CD14-positive monocyte (primary cell): Measurements from ENCODE around the gene MMP1. TPM values are rescaled to one million over a fixed set of nuclear protein-coding genes. Genes with fewer than 3 reads are reported as not detected.

ENCODE experiments used
- DNase-seq, 3 donors: peaks; one replicate each; pipeline ENCODE4 v3.0.0-alpha.2; 2011 to 2022
- H2AFZ ChIP-seq: 2 replicates; pipeline ENCODE4 v1.6.0; 2012; ENCODE audit warnings: mild to moderate bottlenecking, low read depth, low read length, inconsistent platforms; ENCODE audit not compliant: insufficient read depth, poor library complexity, severe bottlenecking
- H3K27ac ChIP-seq, 2 donors: 1 replicate in 1 of 2; 2 replicates in 1 of 2; pipeline ENCODE4 v1.5.1; 2012 to 2013; ENCODE audit warnings: low read length in 2 of 2, control low read depth in 1 of 2, inconsistent platforms in 1 of 2, low read depth in 1 of 2, mild to moderate bottlenecking in 1 of 2
- H3K27me3 ChIP-seq, 2 donors: one replicate each; pipeline versions ENCODE4 v1.6.0 to v1.6.1; 2011 to 2013; ENCODE audit warnings: low read length in 2 of 2; ENCODE audit not compliant: control insufficient read depth in 2 of 2, insufficient read depth in 2 of 2
- H3K36me3 ChIP-seq, 2 donors: replicated peaks in 1 of 2; 1 replicate in 1 of 2; 2 replicates in 1 of 2; pipeline versions ENCODE4 v1.5.1 to v1.6.1; 2012 to 2013; ENCODE audit warnings: low read length in 2 of 2, control low read depth in 1 of 2, inconsistent platforms in 1 of 2, mild to moderate bottlenecking in 1 of 2; ENCODE audit not compliant: insufficient read depth in 2 of 2, control insufficient read depth in 1 of 2
- H3K4me1 ChIP-seq, 2 donors: 1 replicate in 1 of 2; 2 replicates in 1 of 2; pipeline versions ENCODE4 v1.5.1 to v1.6.1; 2012 to 2013; ENCODE audit warnings: low read length in 2 of 2, control low read depth in 1 of 2, inconsistent platforms in 1 of 2, mild to moderate bottlenecking in 1 of 2, moderate library complexity in 1 of 2; ENCODE audit not compliant: insufficient read depth in 2 of 2, control insufficient read depth in 1 of 2
- H3K4me2 ChIP-seq: replicated peaks from 2 replicates; pipeline ENCODE3; 2012; ENCODE audit warnings: low read length, moderate library complexity, mild to moderate bottlenecking; ENCODE audit not compliant: poor library complexity, severe bottlenecking; ENCODE audit errors: extremely low read depth
- H3K4me3 ChIP-seq, 3 experiments: fragments of 200-600 bp in 1 of 3; sonication (generic) in 1 of 3; replicated peaks in 1 of 3; 1 replicate in 2 of 3; 2 replicates in 1 of 3; pipeline ENCODE4 v1.5.1; 2011 to 2013; ENCODE audit warnings: low read length in 3 of 3, mild to moderate bottlenecking in 3 of 3, control low read depth in 2 of 3, low read depth in 2 of 3, inconsistent platforms in 1 of 3, moderate library complexity in 1 of 3
- H3K79me2 ChIP-seq: 2 replicates; pipeline ENCODE4 v1.6.0; 2012; ENCODE audit warnings: mild to moderate bottlenecking, control low read depth, inconsistent platforms, low read length, moderate library complexity; ENCODE audit not compliant: insufficient read depth
- H3K9ac ChIP-seq: 2 replicates; pipeline ENCODE4 v1.6.0; 2017; ENCODE audit warnings: low read length, mild to moderate bottlenecking; ENCODE audit not compliant: insufficient read depth, poor library complexity, severe bottlenecking
- H3K9me3 ChIP-seq, 2 donors: replicated peaks in 1 of 2; 1 replicate in 1 of 2; 2 replicates in 1 of 2; pipeline versions ENCODE4 v1.5.1 to v1.6.1; 2012 to 2013; ENCODE audit warnings: low read length in 2 of 2, control low read depth in 1 of 2; ENCODE audit not compliant: control insufficient read depth in 1 of 2, insufficient read depth in 1 of 2
- H4K20me1 ChIP-seq: 2 replicates; pipeline ENCODE4 v1.6.0; 2012; ENCODE audit warnings: mild to moderate bottlenecking, low read length, control low read depth, moderate library complexity; ENCODE audit not compliant: insufficient read depth
- H3K27ac Mint-ChIP-seq, 7 donors: one replicate each; pipeline ENCODE4 v1.8.0; 2020; ENCODE audit warnings: mild to moderate bottlenecking in 7 of 7, mixed read lengths in 7 of 7, moderate library complexity in 6 of 7, inconsistent platforms in 2 of 7
- H3K27me3 Mint-ChIP-seq, 3 donors: one replicate each; pipeline ENCODE4 v1.8.0; 2021 to 2022; ENCODE audit warnings: low read depth in 3 of 3, mild to moderate bottlenecking in 3 of 3, mixed read lengths in 3 of 3, moderate library complexity in 3 of 3, inconsistent platforms in 1 of 3
- H3K36me3 Mint-ChIP-seq, 2 donors: one replicate each; pipeline ENCODE4 v1.8.0; 2020; ENCODE audit warnings: mixed read lengths in 2 of 2, inconsistent platforms in 1 of 2, mild to moderate bottlenecking in 1 of 2
- H3K4me1 Mint-ChIP-seq: one replicate; pipeline ENCODE4 v1.8.0; 2020; ENCODE audit warnings: mild to moderate bottlenecking, mixed read lengths
- H3K4me3 Mint-ChIP-seq, 2 donors: one replicate each; pipeline ENCODE4 v1.8.0; 2020; ENCODE audit warnings: mild to moderate bottlenecking in 2 of 2, mixed read lengths in 2 of 2, moderate library complexity in 1 of 2
- H3K9me3 Mint-ChIP-seq, 7 donors: one replicate each; pipeline ENCODE4 v1.8.0; 2020 to 2022; ENCODE audit warnings: mixed read lengths in 7 of 7, mild to moderate bottlenecking in 6 of 7, moderate library complexity in 6 of 7, inconsistent platforms in 2 of 7
- WGBS: methylation state at CpG from one replicate; pipeline ENCODE4 v1.1.5; 2013; ENCODE audit warnings: missing lambda C conversion rate; ENCODE audit not compliant: insufficient coverage; 5-methylcytosine and 5-hydroxymethylcytosine counted together
- intact Hi-C, 2 donors: fragments of 100-400 bp; cut with micrococcal nuclease; formaldehyde crosslinking; loops; one replicate each; pipeline versions ENCODE4 v1.15.0 to v1.15.1; 2023
- polyA plus RNA-seq, 3 donors: library from polyadenylated mRNA; depleted of rRNA in 1 of 3; unstranded in 2 of 3; stranded (reverse) in 1 of 3; fragments of 300-500 nt in 2 of 3; fragments of >200 nt in 1 of 3; fragmentation: Illumina TruSeq in 2 of 3; gene quantifications; 1 replicate in 2 of 3; 2 replicates in 1 of 3; pipeline ENCODE4 v1.2.3, GENCODE V29; 2012 to 2021
- TF ChIP-seq, protein P1 (sequence below): fragments of 200-600 bp; IDR thresholded peaks from one replicate; pipeline ENCODE4 v1.8.0; 2022; ENCODE audit warnings: antibody characterized with exemption, mild to moderate bottlenecking

The MMP1 gene
- polyA plus RNA-seq, 3 donors = not detected

DNA sequence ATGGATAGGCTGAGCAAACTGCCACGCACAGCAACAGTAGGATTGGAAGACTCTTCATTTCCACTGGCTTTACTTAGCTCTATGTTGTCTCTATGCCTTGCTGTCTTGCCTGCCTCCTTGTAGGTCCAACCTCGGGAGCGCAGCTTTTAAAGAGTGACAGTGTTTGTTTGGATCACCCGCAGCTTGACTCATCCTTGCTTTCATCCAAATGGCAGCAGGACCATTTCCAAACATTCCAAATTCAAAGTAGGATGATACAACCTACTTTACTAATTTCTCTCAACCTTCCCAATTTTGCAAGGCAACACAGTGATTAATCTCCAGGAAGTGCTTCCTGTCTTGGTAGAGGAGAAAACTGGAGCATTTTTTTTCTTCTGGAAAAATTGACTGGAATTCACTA lies 45.5 kb upstream of the MMP1 start, which contains the start of gene MMP3:
Gene MMP3 (minus strand): TSS at position 121 of the 400 bp plus-strand sequence. CDS start 63 bp downstream, at position 58.
- DNase-seq = no peak
- TF ChIP-seq, protein P1, sequence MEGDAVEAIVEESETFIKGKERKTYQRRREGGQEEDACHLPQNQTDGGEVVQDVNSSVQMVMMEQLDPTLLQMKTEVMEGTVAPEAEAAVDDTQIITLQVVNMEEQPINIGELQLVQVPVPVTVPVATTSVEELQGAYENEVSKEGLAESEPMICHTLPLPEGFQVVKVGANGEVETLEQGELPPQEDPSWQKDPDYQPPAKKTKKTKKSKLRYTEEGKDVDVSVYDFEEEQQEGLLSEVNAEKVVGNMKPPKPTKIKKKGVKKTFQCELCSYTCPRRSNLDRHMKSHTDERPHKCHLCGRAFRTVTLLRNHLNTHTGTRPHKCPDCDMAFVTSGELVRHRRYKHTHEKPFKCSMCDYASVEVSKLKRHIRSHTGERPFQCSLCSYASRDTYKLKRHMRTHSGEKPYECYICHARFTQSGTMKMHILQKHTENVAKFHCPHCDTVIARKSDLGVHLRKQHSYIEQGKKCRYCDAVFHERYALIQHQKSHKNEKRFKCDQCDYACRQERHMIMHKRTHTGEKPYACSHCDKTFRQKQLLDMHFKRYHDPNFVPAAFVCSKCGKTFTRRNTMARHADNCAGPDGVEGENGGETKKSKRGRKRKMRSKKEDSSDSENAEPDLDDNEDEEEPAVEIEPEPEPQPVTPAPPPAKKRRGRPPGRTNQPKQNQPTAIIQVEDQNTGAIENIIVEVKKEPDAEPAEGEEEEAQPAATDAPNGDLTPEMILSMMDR = no peak
- H3K4me1 Mint-ChIP-seq = no peaks in the 10 kb centered on the region
- intact Hi-C loops = no loop called here
- H3K36me3 ChIP-seq = no peaks in the 10 kb centered on the region
- H3K4me2 ChIP-seq = no peak within 1 kb of the TSS
- H3K27ac ChIP-seq = no peak within 1 kb of the TSS
- no peaks in the 10 kb centered on the region for H3K27me3 ChIP-seq
- no peaks in the 10 kb centered on the region for H3K9me3 ChIP-seq
- H3K79me2 ChIP-seq = no peaks in the 10 kb centered on the region
- no peak within 1 kb of the TSS for H3K9ac ChIP-seq
- no peak within 1 kb of the TSS for H3K4me3 Mint-ChIP-seq
- H2AFZ ChIP-seq = no peak within 1 kb of the TSS
- no peak within 1 kb of the TSS for H3K4me3 ChIP-seq
- no peaks in the 10 kb centered on the region for H4K20me1 ChIP-seq
- H3K9me3 Mint-ChIP-seq = peaks cover 0 to 3% (median 0%) of the 10 kb centered on the region in 7 donors
- 86% methylated on average over 1 of the region's 4 CpGs for WGBS
- peaks cover 3 to 7% (median 5%) of the 10 kb centered on the region in 3 donors for H3K27me3 Mint-ChIP-seq
- no peak within 1 kb of the TSS for H3K27ac Mint-ChIP-seq
- H3K36me3 Mint-ChIP-seq = no peaks in the 10 kb centered on the region
- no peaks in the 10 kb centered on the region for H3K4me1 ChIP-seq

DNA sequence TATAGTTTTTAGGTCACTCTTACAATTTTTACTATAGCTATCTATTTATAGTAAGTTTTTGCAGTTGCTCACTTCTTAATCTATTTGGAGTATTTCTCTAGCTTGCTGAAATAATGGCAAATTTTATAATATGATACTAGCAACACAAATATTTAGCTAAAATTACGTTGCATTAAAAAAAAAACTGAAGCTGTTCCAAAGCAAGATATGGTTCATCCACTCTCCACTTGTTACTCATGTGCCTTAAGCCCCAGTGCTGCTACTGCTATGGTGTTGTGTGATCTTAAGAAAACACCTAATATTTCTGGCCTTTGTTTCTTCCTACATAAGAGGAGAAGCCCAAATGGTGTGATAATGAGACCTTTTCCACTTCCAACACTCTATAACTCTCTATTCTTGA lies 45.0 kb upstream of the MMP1 start:
- no peaks in the 10 kb centered on the region for H3K36me3 Mint-ChIP-seq
- Histone ChIP-seq H3K9ac (no peak overlapping the region), H3K9me3 (no peaks in the 10 kb centered on the region), H2AFZ (no peak overlapping the region), H3K79me2 (no peaks in the 10 kb centered on the region), H3K4me1 (no peaks in the 10 kb centered on the region), H3K27ac (no peak overlapping the region), H3K36me3 (no peaks in the 10 kb centered on the region), H4K20me1 (no peaks in the 10 kb centered on the region), H3K4me3 (no peak overlapping the region), H3K27me3 (no peaks in the 10 kb centered on the region), H3K4me2 (no peak overlapping the region)
- no peak overlapping the region for H3K4me3 Mint-ChIP-seq
- WGBS = no CpG with 5 or more reads among the region's 1 CpG
- H3K27me3 Mint-ChIP-seq = peaks cover 3 to 7% (median 7%) of the 10 kb centered on the region in 3 donors
- peaks cover 0 to 3% (median 0%) of the 10 kb centered on the region in 7 donors for H3K9me3 Mint-ChIP-seq
- TF ChIP-seq, protein P1 = no peak
- no peaks in the 10 kb centered on the region for H3K4me1 Mint-ChIP-seq
- no peak for DNase-seq
- intact Hi-C loops = no loop called here
- no peak overlapping the region for H3K27ac Mint-ChIP-seq
